HEK293 (cell line): ENCODE data around the gene PYGO2.
A peak's percentile ranks its signal among the peaks of the same experiment; 100 is the strongest.

Experiments used
- BCL11B ChIP-seq: fragments of 450-650 bp; formaldehyde crosslinking; IDR thresholded peaks from 2 replicates; pipeline ENCODE4 v1.5.1; 2016; ENCODE audit warnings: low read depth, missing biosample characterization, missing genetic modification characterization
- GLI4 ChIP-seq: fragments of 450-650 bp; formaldehyde crosslinking; IDR thresholded peaks from 2 replicates; pipeline ENCODE4 v1.5.1; 2016; ENCODE audit warnings: missing biosample characterization, missing genetic modification characterization
- KLF10 ChIP-seq: fragments of 450-650 bp; IDR thresholded peaks from 2 replicates; pipeline ENCODE4 v1.5.1; 2018; ENCODE audit warnings: missing biosample characterization, mild to moderate bottlenecking, missing genetic modification characterization
- KLF16 ChIP-seq: fragments of 450-650 bp; formaldehyde crosslinking; IDR thresholded peaks from 2 replicates; pipeline ENCODE4 v1.5.1; 2017; ENCODE audit warnings: missing biosample characterization, missing genetic modification characterization
- MYNN ChIP-seq: fragments of 450-650 bp; formaldehyde crosslinking; IDR thresholded peaks from 2 replicates; pipeline ENCODE4 v1.5.1; 2016; ENCODE audit warnings: missing biosample characterization, missing genetic modification characterization, borderline replicate concordance
- OSR2 ChIP-seq: fragments of 450-650 bp; formaldehyde crosslinking; IDR thresholded peaks from 2 replicates; pipeline ENCODE4 v1.5.1; 2016; ENCODE audit warnings: missing biosample characterization, missing genetic modification characterization
- YY1 ChIP-seq: fragments of 450-650 bp; formaldehyde crosslinking; IDR thresholded peaks from 2 replicates; pipeline ENCODE4 v1.5.1; 2018; ENCODE audit warnings: missing biosample characterization, missing genetic modification characterization
- ZBTB49 ChIP-seq: fragments of 450-650 bp; formaldehyde crosslinking; IDR thresholded peaks from 2 replicates; pipeline ENCODE4 v1.5.1; 2016; ENCODE audit warnings: missing biosample characterization, missing genetic modification characterization, low read depth
- ZNF10 ChIP-seq: fragments of 450-650 bp; formaldehyde crosslinking; IDR thresholded peaks from 2 replicates; pipeline ENCODE4 v1.5.1; 2017; ENCODE audit warnings: missing biosample characterization, missing genetic modification characterization
- ZNF146 ChIP-seq: fragments of 450-650 bp; formaldehyde crosslinking; IDR thresholded peaks from 2 replicates; pipeline ENCODE4 v1.5.1; 2016; ENCODE audit warnings: missing biosample characterization, missing genetic modification characterization
- ZNF266 ChIP-seq: fragments of 450-650 bp; formaldehyde crosslinking; IDR thresholded peaks from 2 replicates; pipeline ENCODE4 v1.5.1; 2016; ENCODE audit warnings: missing biosample characterization, missing genetic modification characterization, low read depth
- ZNF292 ChIP-seq: fragments of 450-650 bp; formaldehyde crosslinking; IDR thresholded peaks from 2 replicates; pipeline ENCODE4 v1.5.1; 2016; ENCODE audit warnings: low read depth, missing biosample characterization, missing genetic modification characterization, borderline replicate concordance
- ZNF513 ChIP-seq: fragments of 450-650 bp; IDR thresholded peaks from 2 replicates; pipeline ENCODE4 v1.5.1; 2018; ENCODE audit warnings: missing biosample characterization, missing genetic modification characterization
- ZNF514 ChIP-seq: fragments of 450-650 bp; formaldehyde crosslinking; IDR thresholded peaks from 2 replicates; pipeline ENCODE4 v1.5.1; 2016; ENCODE audit warnings: missing biosample characterization, missing genetic modification characterization
- ZNF548 ChIP-seq: fragments of 450-650 bp; formaldehyde crosslinking; IDR thresholded peaks from 2 replicates; pipeline ENCODE4 v1.5.1; 2016; ENCODE audit warnings: missing biosample characterization, missing genetic modification characterization
- ZNF600 ChIP-seq: fragments of 450-650 bp; formaldehyde crosslinking; IDR thresholded peaks from 2 replicates; pipeline ENCODE4 v1.5.1; 2016; ENCODE audit warnings: missing biosample characterization, missing genetic modification characterization
- ZNF629 ChIP-seq: fragments of 450-650 bp; formaldehyde crosslinking; IDR thresholded peaks from 2 replicates; pipeline ENCODE4 v1.5.1; 2017; ENCODE audit warnings: missing biosample characterization, missing genetic modification characterization
- ZNF692 ChIP-seq: fragments of 450-650 bp; formaldehyde crosslinking; IDR thresholded peaks from 2 replicates; pipeline ENCODE4 v1.5.1; 2016; ENCODE audit warnings: missing biosample characterization, missing genetic modification characterization
- ZNF707 ChIP-seq: fragments of 450-650 bp; formaldehyde crosslinking; IDR thresholded peaks from 2 replicates; pipeline ENCODE4 v1.5.1; 2016; ENCODE audit warnings: missing biosample characterization, missing genetic modification characterization
- ZNF747 ChIP-seq: fragments of 450-650 bp; formaldehyde crosslinking; IDR thresholded peaks from 2 replicates; pipeline ENCODE4 v1.5.1; 2016; ENCODE audit warnings: missing biosample characterization, missing genetic modification characterization
- ZNF785 ChIP-seq: fragments of 450-650 bp; formaldehyde crosslinking; IDR thresholded peaks from 2 replicates; pipeline ENCODE4 v1.5.1; 2016; ENCODE audit warnings: missing biosample characterization, missing genetic modification characterization
- ZSCAN16 ChIP-seq: fragments of 450-650 bp; formaldehyde crosslinking; IDR thresholded peaks from 2 replicates; pipeline ENCODE4 v1.5.1; 2016; ENCODE audit warnings: missing biosample characterization, missing genetic modification characterization
- TF ChIP-seq, protein P1 (sequence below): fragments of 450-650 bp; formaldehyde crosslinking; IDR thresholded peaks from 2 replicates; pipeline ENCODE4 v1.5.1; 2016; ENCODE audit warnings: missing biosample characterization, missing genetic modification characterization
- TF ChIP-seq, protein P2 (sequence below): fragments of 450-650 bp; formaldehyde crosslinking; IDR thresholded peaks from 2 replicates; pipeline ENCODE4 v1.5.1; 2017; ENCODE audit warnings: missing biosample characterization, missing genetic modification characterization
- TF ChIP-seq, protein P3 (sequence below): fragments of 450-650 bp; formaldehyde crosslinking; IDR thresholded peaks from 2 replicates; pipeline ENCODE4 v1.5.1; 2016; ENCODE audit warnings: missing biosample characterization, missing genetic modification characterization
- TF ChIP-seq, protein P4 (sequence below): fragments of 450-650 bp; IDR thresholded peaks from 2 replicates; pipeline ENCODE4 v1.5.1; 2018; ENCODE audit warnings: missing biosample characterization, mild to moderate bottlenecking, missing genetic modification characterization

The PYGO2 gene

GRCh38 chr1:155003227-155003765 is 41.7 kb upstream of the PYGO2 start (continued):
- TF ChIP-seq GLI4 (tag by site-specific recombination) (no peak), ZNF692 (tag by site-specific recombination) (0 out of 2 replicates have a peak, but pooled peaks have one; percentile 32), ZNF146 (tag by site-specific recombination) (no peak), ZNF747 (tag by site-specific recombination) (no peak), ZSCAN16 (no peak), ZNF514 (tag by site-specific recombination) (no peak), ZNF629 (tag by site-specific recombination) (0 out of 2 replicates have a peak, but pooled peaks have one; percentile 12), MYNN (no peak), YY1 (no peak), BCL11B (tag by site-specific recombination) (no peak; the same call in 1 of the 2 replicates), ZNF292 (no peak), ZNF10 (no peak), KLF10 (tag by site-specific recombination) (peak; percentile 41; the same call in 1 of the 2 replicates), ZNF513 (tag by site-specific recombination) (no peak), ZBTB49 (tag by site-specific recombination) (no peak), ZNF266 (no peak), KLF16 (tag by site-specific recombination) (no peak), ZNF600 (tag by site-specific recombination) (0 out of 2 replicates have a peak, but pooled peaks have one; percentile 2), ZNF548 (tag by site-specific recombination) (no peak), ZNF707 (tag by site-specific recombination) (no peak), ZNF785 (tag by site-specific recombination) (no peak), OSR2 (tag by site-specific recombination) (peak; percentile 70)
- TF ChIP-seq, protein P1, sequence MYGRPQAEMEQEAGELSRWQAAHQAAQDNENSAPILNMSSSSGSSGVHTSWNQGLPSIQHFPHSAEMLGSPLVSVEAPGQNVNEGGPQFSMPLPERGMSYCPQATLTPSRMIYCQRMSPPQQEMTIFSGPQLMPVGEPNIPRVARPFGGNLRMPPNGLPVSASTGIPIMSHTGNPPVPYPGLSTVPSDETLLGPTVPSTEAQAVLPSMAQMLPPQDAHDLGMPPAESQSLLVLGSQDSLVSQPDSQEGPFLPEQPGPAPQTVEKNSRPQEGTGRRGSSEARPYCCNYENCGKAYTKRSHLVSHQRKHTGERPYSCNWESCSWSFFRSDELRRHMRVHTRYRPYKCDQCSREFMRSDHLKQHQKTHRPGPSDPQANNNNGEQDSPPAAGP = no peak
- TF ChIP-seq, protein P2, sequence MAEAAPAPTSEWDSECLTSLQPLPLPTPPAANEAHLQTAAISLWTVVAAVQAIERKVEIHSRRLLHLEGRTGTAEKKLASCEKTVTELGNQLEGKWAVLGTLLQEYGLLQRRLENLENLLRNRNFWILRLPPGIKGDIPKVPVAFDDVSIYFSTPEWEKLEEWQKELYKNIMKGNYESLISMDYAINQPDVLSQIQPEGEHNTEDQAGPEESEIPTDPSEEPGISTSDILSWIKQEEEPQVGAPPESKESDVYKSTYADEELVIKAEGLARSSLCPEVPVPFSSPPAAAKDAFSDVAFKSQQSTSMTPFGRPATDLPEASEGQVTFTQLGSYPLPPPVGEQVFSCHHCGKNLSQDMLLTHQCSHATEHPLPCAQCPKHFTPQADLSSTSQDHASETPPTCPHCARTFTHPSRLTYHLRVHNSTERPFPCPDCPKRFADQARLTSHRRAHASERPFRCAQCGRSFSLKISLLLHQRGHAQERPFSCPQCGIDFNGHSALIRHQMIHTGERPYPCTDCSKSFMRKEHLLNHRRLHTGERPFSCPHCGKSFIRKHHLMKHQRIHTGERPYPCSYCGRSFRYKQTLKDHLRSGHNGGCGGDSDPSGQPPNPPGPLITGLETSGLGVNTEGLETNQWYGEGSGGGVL (tag by site-specific recombination) = peak; percentile 89; the same call in 1 of the 2 replicates
- TF ChIP-seq, protein P3, sequence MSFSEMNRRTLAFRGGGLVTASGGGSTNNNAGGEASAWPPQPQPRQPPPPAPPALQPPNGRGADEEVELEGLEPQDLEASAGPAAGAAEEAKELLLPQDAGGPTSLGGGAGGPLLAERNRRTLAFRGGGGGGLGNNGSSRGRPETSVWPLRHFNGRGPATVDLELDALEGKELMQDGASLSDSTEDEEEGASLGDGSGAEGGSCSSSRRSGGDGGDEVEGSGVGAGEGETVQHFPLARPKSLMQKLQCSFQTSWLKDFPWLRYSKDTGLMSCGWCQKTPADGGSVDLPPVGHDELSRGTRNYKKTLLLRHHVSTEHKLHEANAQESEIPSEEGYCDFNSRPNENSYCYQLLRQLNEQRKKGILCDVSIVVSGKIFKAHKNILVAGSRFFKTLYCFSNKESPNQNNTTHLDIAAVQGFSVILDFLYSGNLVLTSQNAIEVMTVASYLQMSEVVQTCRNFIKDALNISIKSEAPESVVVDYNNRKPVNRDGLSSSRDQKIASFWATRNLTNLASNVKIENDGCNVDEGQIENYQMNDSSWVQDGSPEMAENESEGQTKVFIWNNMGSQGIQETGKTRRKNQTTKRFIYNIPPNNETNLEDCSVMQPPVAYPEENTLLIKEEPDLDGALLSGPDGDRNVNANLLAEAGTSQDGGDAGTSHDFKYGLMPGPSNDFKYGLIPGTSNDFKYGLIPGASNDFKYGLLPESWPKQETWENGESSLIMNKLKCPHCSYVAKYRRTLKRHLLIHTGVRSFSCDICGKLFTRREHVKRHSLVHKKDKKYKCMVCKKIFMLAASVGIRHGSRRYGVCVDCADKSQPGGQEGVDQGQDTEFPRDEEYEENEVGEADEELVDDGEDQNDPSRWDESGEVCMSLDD (tag by site-specific recombination) = no peak
- TF ChIP-seq, protein P4, sequence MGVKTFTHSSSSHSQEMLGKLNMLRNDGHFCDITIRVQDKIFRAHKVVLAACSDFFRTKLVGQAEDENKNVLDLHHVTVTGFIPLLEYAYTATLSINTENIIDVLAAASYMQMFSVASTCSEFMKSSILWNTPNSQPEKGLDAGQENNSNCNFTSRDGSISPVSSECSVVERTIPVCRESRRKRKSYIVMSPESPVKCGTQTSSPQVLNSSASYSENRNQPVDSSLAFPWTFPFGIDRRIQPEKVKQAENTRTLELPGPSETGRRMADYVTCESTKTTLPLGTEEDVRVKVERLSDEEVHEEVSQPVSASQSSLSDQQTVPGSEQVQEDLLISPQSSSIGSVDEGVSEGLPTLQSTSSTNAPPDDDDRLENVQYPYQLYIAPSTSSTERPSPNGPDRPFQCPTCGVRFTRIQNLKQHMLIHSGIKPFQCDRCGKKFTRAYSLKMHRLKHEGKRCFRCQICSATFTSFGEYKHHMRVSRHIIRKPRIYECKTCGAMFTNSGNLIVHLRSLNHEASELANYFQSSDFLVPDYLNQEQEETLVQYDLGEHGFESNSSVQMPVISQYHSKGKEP (tag by site-specific recombination) = 0 out of 2 replicates have a peak, but pooled peaks have one; percentile 16
